Neural cell (in vitro differentiated cells): ENCODE measurements around the gene STX16. TPM values are rescaled to one million over a fixed set of nuclear protein-coding genes. Genes with fewer than 3 reads are reported as not detected.

ENCODE experiments used
- H2AFZ ChIP-seq: fragments of 200-600, 300-800 bp; sonication (generic), shearing (Covaris generic); 2 replicates; pipeline ENCODE4 v1.6.0; 2014; ENCODE audit warnings: low read depth, mild to moderate bottlenecking, antibody characterized with exemption, low read length, moderate library complexity
- H3F3A ChIP-seq: fragments of 200-600 bp; shearing (Covaris generic); 2 replicates; pipeline ENCODE4 v1.6.1; 2016; ENCODE audit warnings: mild to moderate bottlenecking, moderate library complexity, mixed read lengths, antibody characterized with exemption, low read length; ENCODE audit not compliant: insufficient read depth, poor library complexity, severe bottlenecking
- H3K27ac ChIP-seq: fragments of 200-600, 300-800 bp; sonication (generic), shearing (Covaris generic); 2 replicates; pipeline ENCODE4 v1.5.1; 2014; ENCODE audit warnings: mild to moderate bottlenecking, low read length, moderate library complexity
- H3K27me3 ChIP-seq: fragments of 300-800, 200-600 bp; sonication (generic), shearing (Covaris generic); 2 replicates; pipeline ENCODE4 v1.6.0; 2014; ENCODE audit warnings: mild to moderate bottlenecking, low read depth, low read length, moderate library complexity; ENCODE audit not compliant: insufficient read depth
- H3K36me3 ChIP-seq: fragments of 300-800, 200-600 bp; sonication (generic), shearing (Covaris generic); 2 replicates; pipeline ENCODE4 v1.5.1; 2014; ENCODE audit warnings: mild to moderate bottlenecking, antibody characterized with exemption, low read length, moderate library complexity; ENCODE audit not compliant: insufficient read depth
- H3K4me2 ChIP-seq: fragments of 300-800, 200-600 bp; sonication (generic), shearing (Covaris generic); 2 replicates; pipeline ENCODE4 v1.6.0; 2014; ENCODE audit warnings: mild to moderate bottlenecking, low read length
- H3K4me3 ChIP-seq: fragments of 300-800, 200-600 bp; sonication (generic), shearing (Covaris generic); 2 replicates; pipeline ENCODE4 v1.5.1; 2014; ENCODE audit warnings: mild to moderate bottlenecking, low read length, moderate library complexity
- H3K79me2 ChIP-seq: fragments of 200-600 bp; shearing (Covaris generic); replicated peaks from 2 replicates; pipeline ENCODE4 v1.6.0; 2014; ENCODE audit warnings: mild to moderate bottlenecking, low read length, moderate library complexity; ENCODE audit not compliant: insufficient read depth
- H3K9ac ChIP-seq: fragments of 300-800, 200-600 bp; sonication (generic), shearing (Covaris generic); 2 replicates; pipeline ENCODE4 v1.6.1; 2016; ENCODE audit warnings: mild to moderate bottlenecking, low read length, mixed read lengths
- H3K9me2 ChIP-seq: fragments of 200-600 bp; shearing (Covaris generic); 2 replicates; pipeline ENCODE4 v1.6.1; 2016; ENCODE audit warnings: mild to moderate bottlenecking, low read length, mixed read lengths; ENCODE audit not compliant: insufficient read depth
- H3K9me3 ChIP-seq: fragments of 200-600, 300-800 bp; sonication (generic), shearing (Covaris generic); 2 replicates; pipeline ENCODE4 v1.6.1; 2016; ENCODE audit warnings: mild to moderate bottlenecking, mixed run types, low read length, moderate library complexity, mixed read lengths
- H4K20me1 ChIP-seq: fragments of 200-600 bp; shearing (Covaris generic); 2 replicates; pipeline ENCODE4 v1.6.1; 2016; ENCODE audit warnings: mild to moderate bottlenecking, mixed run types; ENCODE audit not compliant: insufficient read depth
- CTCF ChIP-seq: fragments of 450-650 bp; IDR thresholded peaks from 2 replicates; pipeline ENCODE4 v1.5.1; 2014; ENCODE audit warnings: antibody characterized with exemption, mild to moderate bottlenecking, moderate library complexity; ENCODE audit not compliant: poor library complexity, severe bottlenecking
- EP300 ChIP-seq: fragments of 450-650 bp; conservative IDR thresholded peaks from 2 replicates; pipeline ENCODE4 v1.6.1; 2014; ENCODE audit warnings: antibody characterized with exemption, mild to moderate bottlenecking, moderate library complexity; ENCODE audit not compliant: poor library complexity, severe bottlenecking
- EZH2 ChIP-seq: fragments of 200-600, 300-800 bp; shearing (Covaris generic), sonication (generic); IDR thresholded peaks from 2 replicates; pipeline ENCODE4 v1.6.1; 2014; ENCODE audit warnings: antibody characterized with exemption, low read length, borderline replicate concordance, mild to moderate bottlenecking; ENCODE audit not compliant: insufficient read depth, poor library complexity, severe bottlenecking
- MXI1 ChIP-seq: fragments of 450-650 bp; conservative IDR thresholded peaks from 2 replicates; pipeline ENCODE4 v1.6.1; 2014; ENCODE audit warnings: antibody characterized with exemption, mild to moderate bottlenecking; ENCODE audit not compliant: poor library complexity, severe bottlenecking
- POLR2AphosphoS5 ChIP-seq: IDR thresholded peaks from 2 replicates; pipeline ENCODE4 v1.6.1; 2012
- RAD21 ChIP-seq: fragments of 450-650 bp; conservative IDR thresholded peaks from 2 replicates; pipeline ENCODE4 v1.6.1; 2014; ENCODE audit warnings: antibody characterized with exemption, mild to moderate bottlenecking, moderate library complexity
- REST ChIP-seq: IDR thresholded peaks from 2 replicates; pipeline ENCODE4 v1.6.1; 2012; ENCODE audit warnings: borderline replicate concordance
- SMC3 ChIP-seq: fragments of 450-650 bp; conservative IDR thresholded peaks from 2 replicates; pipeline ENCODE4 v1.6.1; 2014; ENCODE audit warnings: antibody characterized with exemption, mild to moderate bottlenecking, moderate library complexity; ENCODE audit not compliant: poor library complexity
- TAF1 ChIP-seq: IDR thresholded peaks from 2 replicates; pipeline ENCODE4 v1.6.1; 2012; ENCODE audit warnings: low read depth
- polyA plus RNA-seq: library from polyadenylated mRNA; depleted of rRNA; stranded (reverse); fragments of >200 nt; gene quantifications from 2 replicates; pipeline ENCODE4 v1.2.3, GENCODE V29; 2014

STX16 gene
- polyA plus RNA-seq, 1 donor from 2014 or later, result 120 TPM

- Histone ChIP-seq H2AFZ (no peak overlapping the region), H3K27me3 (no peaks in the 10 kb centered on the region)
Observed at GRCh38 chr20:58640446-58640845, 10.6 kb upstream of the STX16 start.

GRCh38 chr20:58642441-58642840 lies 8.6 kb upstream of the STX16 start:
- no peaks in the 10 kb centered on the region for H3K79me2 ChIP-seq
- H3K27me3 ChIP-seq, result no peaks in the 10 kb centered on the region
- no peaks in the 10 kb centered on the region for H4K20me1 ChIP-seq
- H3K9me3 ChIP-seq, result no peaks in the 10 kb centered on the region
- no peaks in the 10 kb centered on the region for H3K9me2 ChIP-seq
- H3K27ac ChIP-seq, result no peak overlapping the region
- H3K36me3 ChIP-seq, result no peaks in the 10 kb centered on the region
- no peak overlapping the region for H2AFZ ChIP-seq
- H3F3A ChIP-seq, result no peaks in the 10 kb centered on the region
- no peak overlapping the region for H3K4me2 ChIP-seq
- H3K4me3 ChIP-seq, result no peak overlapping the region
- no peak overlapping the region for H3K9ac ChIP-seq
- TF ChIP-seq POLR2AphosphoS5 (no peak), REST (no peak), RAD21 (no peak), EZH2 (no peak), MXI1 (no peak), EP300 (no peak), SMC3 (no peak), TAF1 (no peak)

More at GRCh38 chr20:58640446-58640845, 10.6 kb upstream of the STX16 start:
- Histone ChIP-seq H3K9me2 (no peaks in the 10 kb centered on the region), H3K36me3 (no peaks in the 10 kb centered on the region), H4K20me1 (no peaks in the 10 kb centered on the region), H3K79me2 (no peaks in the 10 kb centered on the region), H3K4me2 (no peak overlapping the region), H3F3A (no peaks in the 10 kb centered on the region), H3K27ac (no peak overlapping the region), H3K9ac (no peak overlapping the region), H3K9me3 (no peaks in the 10 kb centered on the region), H3K4me3 (no peak overlapping the region)
- TF ChIP-seq EZH2 (no peak), RAD21 (no peak), SMC3 (no peak), POLR2AphosphoS5 (no peak), TAF1 (no peak), REST (no peak), CTCF (no peak), MXI1 (no peak), EP300 (no peak)
